ENCODE data around the gene NPHP4.

DNA sequence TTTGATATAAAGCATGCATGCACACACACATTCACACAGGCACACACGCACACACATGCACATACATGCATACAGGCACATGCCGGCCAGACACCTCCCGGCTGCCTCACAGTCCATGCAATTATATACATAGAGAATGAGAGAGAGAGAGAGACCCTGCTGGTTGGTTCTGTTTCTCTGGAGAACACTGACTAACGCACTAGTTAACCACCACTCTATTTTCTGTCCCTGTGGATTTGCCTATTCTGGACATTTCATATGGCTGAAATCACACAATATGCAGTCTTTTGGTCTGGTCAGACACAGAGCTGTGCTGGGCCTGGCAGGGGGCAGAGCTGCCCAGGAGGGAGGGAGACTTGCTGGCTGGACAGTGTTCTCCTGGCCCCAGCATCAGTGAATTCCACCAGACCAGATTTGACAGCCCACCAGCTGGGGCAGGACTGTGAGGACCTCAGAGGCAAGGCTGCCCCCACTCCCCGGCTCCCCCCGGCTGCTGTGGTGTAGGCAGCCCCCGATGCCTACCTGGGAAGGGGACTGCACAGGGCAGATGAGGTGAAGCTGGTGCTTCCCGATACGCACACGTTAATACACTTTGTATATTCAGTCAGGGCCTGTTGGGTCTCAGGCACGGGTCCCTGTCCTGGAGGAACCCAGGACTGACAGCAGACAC, 152.2 kb downstream of the NPHP4 start:
- TF ChIP-seq BHLHE40 (IDR thresholded peaks at IDR 0.05; ENCODE audit: low read depth, low read length) (no peak), RCOR1 (IDR thresholded peaks at IDR 0.05; ENCODE audit: low read depth, low read length) (no peak), EP300 (IDR thresholded peaks at IDR 0.05) (no peak), CEBPB (IDR thresholded peaks at IDR 0.05) (no peak), NFE2L2 (conservative IDR thresholded peaks at IDR 0.05; ENCODE audit: low read length) (no peak), POLR2A (IDR thresholded peaks at IDR 0.05; ENCODE audit: low read length) (no peak), KDM1A (IDR thresholded peaks at IDR 0.05; ENCODE audit: low read depth) (no peak)
- TF ChIP-seq, protein P1, sequence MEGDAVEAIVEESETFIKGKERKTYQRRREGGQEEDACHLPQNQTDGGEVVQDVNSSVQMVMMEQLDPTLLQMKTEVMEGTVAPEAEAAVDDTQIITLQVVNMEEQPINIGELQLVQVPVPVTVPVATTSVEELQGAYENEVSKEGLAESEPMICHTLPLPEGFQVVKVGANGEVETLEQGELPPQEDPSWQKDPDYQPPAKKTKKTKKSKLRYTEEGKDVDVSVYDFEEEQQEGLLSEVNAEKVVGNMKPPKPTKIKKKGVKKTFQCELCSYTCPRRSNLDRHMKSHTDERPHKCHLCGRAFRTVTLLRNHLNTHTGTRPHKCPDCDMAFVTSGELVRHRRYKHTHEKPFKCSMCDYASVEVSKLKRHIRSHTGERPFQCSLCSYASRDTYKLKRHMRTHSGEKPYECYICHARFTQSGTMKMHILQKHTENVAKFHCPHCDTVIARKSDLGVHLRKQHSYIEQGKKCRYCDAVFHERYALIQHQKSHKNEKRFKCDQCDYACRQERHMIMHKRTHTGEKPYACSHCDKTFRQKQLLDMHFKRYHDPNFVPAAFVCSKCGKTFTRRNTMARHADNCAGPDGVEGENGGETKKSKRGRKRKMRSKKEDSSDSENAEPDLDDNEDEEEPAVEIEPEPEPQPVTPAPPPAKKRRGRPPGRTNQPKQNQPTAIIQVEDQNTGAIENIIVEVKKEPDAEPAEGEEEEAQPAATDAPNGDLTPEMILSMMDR (IDR thresholded peaks at IDR 0.05) = no peak
- TF ChIP-seq, protein P2, sequence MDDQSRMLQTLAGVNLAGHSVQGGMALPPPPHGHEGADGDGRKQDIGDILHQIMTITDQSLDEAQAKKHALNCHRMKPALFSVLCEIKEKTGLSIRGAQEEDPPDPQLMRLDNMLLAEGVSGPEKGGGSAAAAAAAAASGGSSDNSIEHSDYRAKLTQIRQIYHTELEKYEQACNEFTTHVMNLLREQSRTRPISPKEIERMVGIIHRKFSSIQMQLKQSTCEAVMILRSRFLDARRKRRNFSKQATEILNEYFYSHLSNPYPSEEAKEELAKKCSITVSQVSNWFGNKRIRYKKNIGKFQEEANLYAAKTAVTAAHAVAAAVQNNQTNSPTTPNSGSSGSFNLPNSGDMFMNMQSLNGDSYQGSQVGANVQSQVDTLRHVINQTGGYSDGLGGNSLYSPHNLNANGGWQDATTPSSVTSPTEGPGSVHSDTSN (IDR thresholded peaks at IDR 0.05) = no peak
- TF ChIP-seq, protein P3, sequence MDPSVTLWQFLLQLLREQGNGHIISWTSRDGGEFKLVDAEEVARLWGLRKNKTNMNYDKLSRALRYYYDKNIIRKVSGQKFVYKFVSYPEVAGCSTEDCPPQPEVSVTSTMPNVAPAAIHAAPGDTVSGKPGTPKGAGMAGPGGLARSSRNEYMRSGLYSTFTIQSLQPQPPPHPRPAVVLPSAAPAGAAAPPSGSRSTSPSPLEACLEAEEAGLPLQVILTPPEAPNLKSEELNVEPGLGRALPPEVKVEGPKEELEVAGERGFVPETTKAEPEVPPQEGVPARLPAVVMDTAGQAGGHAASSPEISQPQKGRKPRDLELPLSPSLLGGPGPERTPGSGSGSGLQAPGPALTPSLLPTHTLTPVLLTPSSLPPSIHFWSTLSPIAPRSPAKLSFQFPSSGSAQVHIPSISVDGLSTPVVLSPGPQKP (IDR thresholded peaks at IDR 0.05; ENCODE audit: low read depth, low read length) = no peak
- TF ChIP-seq, protein P4, sequence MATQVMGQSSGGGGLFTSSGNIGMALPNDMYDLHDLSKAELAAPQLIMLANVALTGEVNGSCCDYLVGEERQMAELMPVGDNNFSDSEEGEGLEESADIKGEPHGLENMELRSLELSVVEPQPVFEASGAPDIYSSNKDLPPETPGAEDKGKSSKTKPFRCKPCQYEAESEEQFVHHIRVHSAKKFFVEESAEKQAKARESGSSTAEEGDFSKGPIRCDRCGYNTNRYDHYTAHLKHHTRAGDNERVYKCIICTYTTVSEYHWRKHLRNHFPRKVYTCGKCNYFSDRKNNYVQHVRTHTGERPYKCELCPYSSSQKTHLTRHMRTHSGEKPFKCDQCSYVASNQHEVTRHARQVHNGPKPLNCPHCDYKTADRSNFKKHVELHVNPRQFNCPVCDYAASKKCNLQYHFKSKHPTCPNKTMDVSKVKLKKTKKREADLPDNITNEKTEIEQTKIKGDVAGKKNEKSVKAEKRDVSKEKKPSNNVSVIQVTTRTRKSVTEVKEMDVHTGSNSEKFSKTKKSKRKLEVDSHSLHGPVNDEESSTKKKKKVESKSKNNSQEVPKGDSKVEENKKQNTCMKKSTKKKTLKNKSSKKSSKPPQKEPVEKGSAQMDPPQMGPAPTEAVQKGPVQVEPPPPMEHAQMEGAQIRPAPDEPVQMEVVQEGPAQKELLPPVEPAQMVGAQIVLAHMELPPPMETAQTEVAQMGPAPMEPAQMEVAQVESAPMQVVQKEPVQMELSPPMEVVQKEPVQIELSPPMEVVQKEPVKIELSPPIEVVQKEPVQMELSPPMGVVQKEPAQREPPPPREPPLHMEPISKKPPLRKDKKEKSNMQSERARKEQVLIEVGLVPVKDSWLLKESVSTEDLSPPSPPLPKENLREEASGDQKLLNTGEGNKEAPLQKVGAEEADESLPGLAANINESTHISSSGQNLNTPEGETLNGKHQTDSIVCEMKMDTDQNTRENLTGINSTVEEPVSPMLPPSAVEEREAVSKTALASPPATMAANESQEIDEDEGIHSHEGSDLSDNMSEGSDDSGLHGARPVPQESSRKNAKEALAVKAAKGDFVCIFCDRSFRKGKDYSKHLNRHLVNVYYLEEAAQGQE (IDR thresholded peaks at IDR 0.05) = no peak
- TF ChIP-seq, protein P5, sequence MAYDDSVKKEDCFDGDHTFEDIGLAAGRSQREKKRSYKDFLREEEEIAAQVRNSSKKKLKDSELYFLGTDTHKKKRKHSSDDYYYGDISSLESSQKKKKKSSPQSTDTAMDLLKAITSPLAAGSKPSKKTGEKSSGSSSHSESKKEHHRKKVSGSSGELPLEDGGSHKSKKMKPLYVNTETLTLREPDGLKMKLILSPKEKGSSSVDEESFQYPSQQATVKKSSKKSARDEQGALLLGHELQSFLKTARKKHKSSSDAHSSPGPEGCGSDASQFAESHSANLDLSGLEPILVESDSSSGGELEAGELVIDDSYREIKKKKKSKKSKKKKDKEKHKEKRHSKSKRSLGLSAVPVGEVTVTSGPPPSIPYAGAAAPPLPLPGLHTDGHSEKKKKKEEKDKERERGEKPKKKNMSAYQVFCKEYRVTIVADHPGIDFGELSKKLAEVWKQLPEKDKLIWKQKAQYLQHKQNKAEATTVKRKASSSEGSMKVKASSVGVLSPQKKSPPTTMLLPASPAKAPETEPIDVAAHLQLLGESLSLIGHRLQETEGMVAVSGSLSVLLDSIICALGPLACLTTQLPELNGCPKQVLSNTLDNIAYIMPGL (CRISPR knock-in tag; IDR thresholded peaks at IDR 0.05; ENCODE audit: borderline replicate concordance) = no peak
- TF ChIP-seq, protein P6, sequence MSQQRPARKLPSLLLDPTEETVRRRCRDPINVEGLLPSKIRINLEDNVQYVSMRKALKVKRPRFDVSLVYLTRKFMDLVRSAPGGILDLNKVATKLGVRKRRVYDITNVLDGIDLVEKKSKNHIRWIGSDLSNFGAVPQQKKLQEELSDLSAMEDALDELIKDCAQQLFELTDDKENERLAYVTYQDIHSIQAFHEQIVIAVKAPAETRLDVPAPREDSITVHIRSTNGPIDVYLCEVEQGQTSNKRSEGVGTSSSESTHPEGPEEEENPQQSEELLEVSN (IDR thresholded peaks at IDR 0.05; ENCODE audit: borderline replicate concordance, low read depth) = no peak
- TF ChIP-seq, protein P7, sequence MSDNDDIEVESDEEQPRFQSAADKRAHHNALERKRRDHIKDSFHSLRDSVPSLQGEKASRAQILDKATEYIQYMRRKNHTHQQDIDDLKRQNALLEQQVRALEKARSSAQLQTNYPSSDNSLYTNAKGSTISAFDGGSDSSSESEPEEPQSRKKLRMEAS (IDR thresholded peaks at IDR 0.05) = no peak
